Muscle layer of colon (tissue), 2 donors: ENCODE measurements around the gene TRANK1.
"Not testable (repeated sequence)": the region's sequence is repeated elsewhere in the genome, so short reads cannot be mapped to it uniquely, and the experiment has no call there.

Experiments
- H3K27ac ChIP-seq: one replicate; pipeline ENCODE4 v1.7.0; 2013; ENCODE audit warnings: low read depth, mild to moderate bottlenecking, low read length, moderate library complexity
- H3K27me3 ChIP-seq, 2 donors: one replicate each; pipeline ENCODE4 v1.7.0; 2013; ENCODE audit warnings: low read length in 2 of 2, mild to moderate bottlenecking in 2 of 2; ENCODE audit not compliant: insufficient read depth in 2 of 2, control insufficient read depth in 1 of 2
- H3K36me3 ChIP-seq: one replicate; pipeline ENCODE4 v1.7.0; 2013; ENCODE audit warnings: mild to moderate bottlenecking, low read length; ENCODE audit not compliant: insufficient read depth
- H3K4me1 ChIP-seq: one replicate; pipeline ENCODE4 v1.7.0; 2013; ENCODE audit warnings: mild to moderate bottlenecking, low read length; ENCODE audit not compliant: insufficient read depth
- H3K4me3 ChIP-seq, 2 donors: one replicate each; pipeline ENCODE4 v1.7.0; 2013; ENCODE audit warnings: low read length in 2 of 2, low read depth in 1 of 2, mild to moderate bottlenecking in 1 of 2, moderate library complexity in 1 of 2
- H3K9ac ChIP-seq: one replicate; pipeline ENCODE4 v1.7.0; 2013; ENCODE audit warnings: low read length
- H3K9me3 ChIP-seq: one replicate; pipeline ENCODE4 v1.7.0; 2013; ENCODE audit warnings: mild to moderate bottlenecking, low read length
- donor health status: abdominal sarcoma.
- donor health status: Adenocarcinoma of cecum.

Gene TRANK1

GRCh38 chr3:36972163-36972562 lies 27.3 kb upstream of the TRANK1 start:
- no peak overlapping the region for H3K27ac ChIP-seq
- no peaks in the 10 kb centered on the region for H3K27me3 ChIP-seq
- H3K4me3 ChIP-seq = no peak overlapping the region
- no peaks in the 10 kb centered on the region for H3K36me3 ChIP-seq
- H3K9me3 ChIP-seq = no peaks in the 10 kb centered on the region
- H3K4me1 ChIP-seq = no peaks in the 10 kb centered on the region
- H3K9ac ChIP-seq = no peak overlapping the region

- H3K4me3 ChIP-seq = no peak overlapping the region
- no peaks in the 10 kb centered on the region for H3K36me3 ChIP-seq
- no peaks in the 10 kb centered on the region for H3K4me1 ChIP-seq
- H3K27me3 ChIP-seq = no peaks in the 10 kb centered on the region
- H3K27ac ChIP-seq = no peak overlapping the region
- H3K9me3 ChIP-seq = no peaks in the 10 kb centered on the region
- H3K9ac ChIP-seq = no peak overlapping the region
These were observed 24.9 kb upstream of the TRANK1 start for GRCh38 chr3:36969540-36970432.

- no peak overlapping the region for H3K27ac ChIP-seq
- no peak overlapping the region for H3K4me3 ChIP-seq
- no peak overlapping the region for H3K9ac ChIP-seq
- H3K27me3 ChIP-seq = no peaks in the 10 kb centered on the region
- no peaks in the 10 kb centered on the region for H3K36me3 ChIP-seq
- H3K4me1 ChIP-seq = no peaks in the 10 kb centered on the region
- H3K9me3 ChIP-seq = no peaks in the 10 kb centered on the region
These were observed 24.2 kb upstream of the TRANK1 start for GRCh38 chr3:36969085-36969484.

- Histone ChIP-seq H3K9me3 (no peaks in the 10 kb centered on the region), H3K27me3 (no peaks in the 10 kb centered on the region), H3K4me1 (no peaks in the 10 kb centered on the region), H3K4me3 (no peak overlapping the region), H3K36me3 (no peaks in the 10 kb centered on the region), H3K9ac (no peak overlapping the region), H3K27ac (no peak overlapping the region)
These were observed 20.6 kb upstream of the TRANK1 start for GRCh38 chr3:36965440-36965839.

- no peaks in the 10 kb centered on the region for H3K27me3 ChIP-seq
- H3K4me1 ChIP-seq = no peaks in the 10 kb centered on the region
- no peaks in the 10 kb centered on the region for H3K9me3 ChIP-seq
- H3K27ac ChIP-seq = no peak overlapping the region
- H3K9ac ChIP-seq = no peak overlapping the region
- no peak overlapping the region for H3K4me3 ChIP-seq
- no peaks in the 10 kb centered on the region for H3K36me3 ChIP-seq
These were observed 20.0 kb upstream of the TRANK1 start for GRCh38 chr3:36964817-36965216.

- Histone ChIP-seq H3K27ac (no peak overlapping the region), H3K9me3 (no peaks in the 10 kb centered on the region), H3K4me3 (no peak overlapping the region), H3K36me3 (no peaks in the 10 kb centered on the region), H3K27me3 (no peaks in the 10 kb centered on the region), H3K4me1 (no peaks in the 10 kb centered on the region), H3K9ac (no peak overlapping the region)
These were observed 19.5 kb upstream of the TRANK1 start for GRCh38 chr3:36964331-36964730.

GRCh38 chr3:36963008-36963407 lies 18.2 kb upstream of the TRANK1 start:
- H3K36me3 ChIP-seq, H3K27me3 ChIP-seq, H3K9me3 ChIP-seq, H3K27ac ChIP-seq, H3K4me3 ChIP-seq, H3K4me1 ChIP-seq, H3K9ac ChIP-seq: not testable (repeated sequence)

- Histone ChIP-seq H3K4me3 (no peak overlapping the region), H3K4me1 (no peaks in the 10 kb centered on the region), H3K27me3 (no peaks in the 10 kb centered on the region), H3K9ac (no peak overlapping the region), H3K27ac (no peak overlapping the region), H3K9me3 (no peaks in the 10 kb centered on the region), H3K36me3 (no peaks in the 10 kb centered on the region)
These were observed 15.6 kb upstream of the TRANK1 start for GRCh38 chr3:36960502-36960901.

GRCh38 chr3:36959821-36960220 lies 15.0 kb upstream of the TRANK1 start:
- no peak overlapping the region for H3K27ac ChIP-seq
- no peak overlapping the region for H3K9ac ChIP-seq
- no peaks in the 10 kb centered on the region for H3K4me1 ChIP-seq
- H3K9me3 ChIP-seq = no peaks in the 10 kb centered on the region
- no peaks in the 10 kb centered on the region for H3K27me3 ChIP-seq
- H3K36me3 ChIP-seq = no peaks in the 10 kb centered on the region
- no peak overlapping the region for H3K4me3 ChIP-seq

- H3K27me3 ChIP-seq = no peaks in the 10 kb centered on the region
- no peaks in the 10 kb centered on the region for H3K4me1 ChIP-seq
- H3K4me3 ChIP-seq = no peak overlapping the region
- no peak overlapping the region for H3K27ac ChIP-seq
- no peaks in the 10 kb centered on the region for H3K9me3 ChIP-seq
- no peaks in the 10 kb centered on the region for H3K36me3 ChIP-seq
- no peak overlapping the region for H3K9ac ChIP-seq
These were observed 13.2 kb upstream of the TRANK1 start for GRCh38 chr3:36957862-36958686.

GRCh38 chr3:36957063-36957462 lies 12.2 kb upstream of the TRANK1 start:
- no peaks in the 10 kb centered on the region for H3K36me3 ChIP-seq
- no peaks in the 10 kb centered on the region for H3K27me3 ChIP-seq
- no peaks in the 10 kb centered on the region for H3K9me3 ChIP-seq
- H3K27ac ChIP-seq = no peak overlapping the region
- no peak overlapping the region for H3K4me3 ChIP-seq
- H3K9ac ChIP-seq = no peak overlapping the region
- H3K4me1 ChIP-seq = no peaks in the 10 kb centered on the region
